ENCODE results near the gene CCDC34.

The CCDC34 gene

GRCh38 chr11:27362749-27363575 lies at the start of gene CCDC34:
CCDC34 (minus strand) TSS chr11:27363215; CDS start chr11:27363194, 21 bp downstream.
- DNase-seq, result peak; percentile 73 to 80

GRCh38 chr11:27412192-27412691 lies 49.2 kb upstream of the CCDC34 start:
- DNase-seq, result no peak

DNA sequence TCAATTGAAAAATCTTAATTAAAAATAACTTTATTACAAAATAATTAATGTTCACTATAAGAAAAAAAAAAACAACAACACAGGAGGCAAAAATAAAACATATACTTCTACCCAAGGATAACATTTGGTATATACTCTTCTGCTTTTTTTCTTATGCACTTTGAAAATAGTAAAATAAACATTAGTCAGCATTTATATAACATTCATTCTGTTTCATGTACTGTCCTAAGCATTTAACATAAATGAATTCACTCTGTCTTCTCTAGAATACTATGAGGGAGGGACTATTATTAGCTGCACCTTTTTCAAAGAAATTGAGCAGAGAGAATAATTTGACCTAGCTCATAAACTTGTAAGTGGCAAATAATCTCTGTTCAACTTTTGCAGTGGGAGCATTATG lies 48.3 kb upstream of the CCDC34 start:
- DNase-seq, result no peak

- DNase-seq, result no peak
Observed at GRCh38 chr11:27410272-27410671, 47.3 kb upstream of the CCDC34 start.

DNA sequence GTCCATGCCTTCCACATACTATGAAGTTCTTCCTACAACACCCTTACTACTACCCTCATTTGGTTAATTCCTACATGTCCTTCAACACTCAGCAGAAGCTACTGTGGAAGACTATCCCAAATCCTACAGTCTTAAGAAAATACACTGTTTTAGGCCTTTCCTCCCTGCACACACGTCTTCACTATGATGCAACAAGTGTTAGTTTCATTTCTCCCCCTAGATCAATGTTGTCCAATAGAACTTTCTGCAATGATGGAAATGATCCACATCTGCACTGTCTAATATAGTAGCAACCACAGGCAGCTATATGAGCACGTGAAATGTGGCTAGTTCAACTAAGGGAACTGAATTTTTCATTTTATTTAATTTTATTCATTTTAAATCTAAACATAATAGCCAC lies 46.7 kb upstream of the CCDC34 start:
- no peak for DNase-seq

DNA sequence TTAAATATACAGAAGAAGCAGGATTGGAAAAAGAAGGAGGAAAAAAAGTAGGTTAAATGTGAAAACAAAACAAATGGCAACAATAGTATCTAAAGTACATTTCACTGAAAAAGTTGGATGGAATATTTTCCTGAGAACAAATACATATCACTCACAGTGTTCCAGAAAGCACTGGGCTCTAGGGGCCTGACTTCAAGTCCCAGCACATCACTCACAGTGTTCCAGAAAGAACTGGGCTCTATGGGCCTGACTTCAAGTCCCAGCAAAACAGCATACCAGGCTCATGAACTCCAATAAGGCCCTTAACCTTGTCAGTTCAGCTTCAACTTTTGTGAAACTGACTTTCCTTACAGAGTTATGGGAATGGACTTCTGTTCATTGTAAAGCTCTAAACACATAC lies 46.0 kb upstream of the CCDC34 start:
- DNase-seq, result no peak

GRCh38 chr11:27408246-27408800 lies 45.3 kb upstream of the CCDC34 start:
- DNase-seq, result no peak

GRCh38 chr11:27406498-27407354 lies 43.7 kb upstream of the CCDC34 start:
- DNase-seq, result no peak

GRCh38 chr11:27405134-27405533 lies 42.1 kb upstream of the CCDC34 start:
- no peak for DNase-seq

DNA sequence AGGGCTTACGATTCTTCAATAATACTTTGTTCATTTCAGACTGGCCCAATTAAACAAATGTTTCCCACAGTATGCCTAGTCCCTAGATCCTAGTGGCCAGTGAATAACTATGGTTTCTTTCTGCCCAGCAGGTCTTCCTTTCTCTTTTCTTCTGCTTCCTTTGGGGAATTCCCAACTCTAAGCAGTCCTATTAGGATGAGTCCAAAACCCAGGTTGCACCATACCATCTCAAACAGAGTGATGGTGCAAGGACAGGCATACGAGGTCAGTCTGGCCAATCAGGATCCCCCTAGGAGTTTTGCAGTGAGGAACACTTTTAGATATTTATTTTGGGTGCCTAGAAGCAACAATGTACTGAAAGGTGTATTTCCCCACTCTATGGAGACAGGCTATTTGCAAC lies 41.4 kb upstream of the CCDC34 start:
- DNase-seq, result no peak

- DNase-seq, result no peak
Observed at GRCh38 chr11:27403195-27403594, 40.2 kb upstream of the CCDC34 start.

GRCh38 chr11:27402450-27402849 lies 39.4 kb upstream of the CCDC34 start:
- no peak for DNase-seq

DNA sequence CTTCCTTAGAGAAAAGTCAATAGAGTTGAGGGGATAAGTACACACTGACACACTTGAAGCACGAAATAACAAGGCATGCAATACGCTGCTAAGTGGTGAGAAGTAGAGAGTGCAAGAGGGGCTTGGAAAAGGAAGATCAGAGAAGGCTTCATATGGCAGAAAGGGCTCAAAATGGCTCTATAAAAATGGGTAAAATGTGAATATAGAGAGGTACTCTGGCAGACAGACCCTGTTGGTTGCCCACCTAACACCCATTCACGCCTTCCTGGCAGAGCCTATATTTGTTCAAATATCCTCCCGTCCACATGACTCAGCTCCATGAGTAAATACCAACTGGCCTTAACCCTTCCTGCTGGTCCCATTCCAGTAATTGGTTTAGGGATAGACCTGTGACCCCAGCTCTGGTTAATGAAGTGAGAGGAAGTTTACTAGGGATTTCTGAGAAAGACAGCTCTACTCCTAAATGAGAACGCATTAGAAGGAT lies 38.9 kb upstream of the CCDC34 start:
- DNase-seq, result no peak

GRCh38 chr11:27401280-27401832 lies 38.3 kb upstream of the CCDC34 start:
- no peak for DNase-seq

GRCh38 chr11:27398400-27398770 lies 35.4 kb upstream of the CCDC34 start:
- no peak for DNase-seq

DNA sequence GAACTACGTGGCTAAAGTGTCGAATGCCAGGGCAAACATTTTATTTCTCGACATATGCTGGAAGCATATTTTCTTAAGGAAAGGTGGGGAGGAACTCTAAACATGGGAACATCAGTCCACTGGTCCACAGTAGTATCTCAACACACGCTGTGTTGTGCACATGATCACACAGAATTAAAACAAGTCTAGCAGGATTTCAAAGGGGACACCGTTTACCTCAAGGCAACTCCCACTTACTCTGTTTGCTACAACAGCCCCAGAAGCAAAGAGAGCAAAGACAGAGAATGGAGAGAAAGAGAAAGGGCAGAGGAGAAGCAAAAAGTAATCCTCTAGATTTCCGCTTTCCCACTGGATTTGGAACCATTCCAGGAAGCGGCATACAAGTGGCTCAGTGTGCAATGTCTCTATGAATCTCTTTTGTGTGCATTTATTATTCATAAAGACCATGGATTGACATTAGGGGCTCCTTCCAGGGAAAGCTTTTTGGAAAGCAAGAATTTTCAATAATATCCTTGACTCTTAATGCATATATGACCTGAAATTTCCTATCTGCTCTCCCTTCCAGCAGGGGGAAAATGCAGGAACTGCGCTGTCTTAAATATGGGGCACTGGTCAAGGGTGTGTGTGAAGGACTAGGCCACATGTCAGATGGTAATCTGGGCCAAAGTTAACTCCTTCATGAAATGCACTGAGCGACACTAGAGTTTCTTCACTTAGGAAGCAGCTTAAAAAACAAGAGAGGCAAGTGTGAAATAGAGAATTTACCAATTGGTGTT lies 34.8 kb upstream of the CCDC34 start:
- no peak for DNase-seq

- DNase-seq, result no peak
Observed at GRCh38 chr11:27396259-27396839, 33.3 kb upstream of the CCDC34 start.

DNA sequence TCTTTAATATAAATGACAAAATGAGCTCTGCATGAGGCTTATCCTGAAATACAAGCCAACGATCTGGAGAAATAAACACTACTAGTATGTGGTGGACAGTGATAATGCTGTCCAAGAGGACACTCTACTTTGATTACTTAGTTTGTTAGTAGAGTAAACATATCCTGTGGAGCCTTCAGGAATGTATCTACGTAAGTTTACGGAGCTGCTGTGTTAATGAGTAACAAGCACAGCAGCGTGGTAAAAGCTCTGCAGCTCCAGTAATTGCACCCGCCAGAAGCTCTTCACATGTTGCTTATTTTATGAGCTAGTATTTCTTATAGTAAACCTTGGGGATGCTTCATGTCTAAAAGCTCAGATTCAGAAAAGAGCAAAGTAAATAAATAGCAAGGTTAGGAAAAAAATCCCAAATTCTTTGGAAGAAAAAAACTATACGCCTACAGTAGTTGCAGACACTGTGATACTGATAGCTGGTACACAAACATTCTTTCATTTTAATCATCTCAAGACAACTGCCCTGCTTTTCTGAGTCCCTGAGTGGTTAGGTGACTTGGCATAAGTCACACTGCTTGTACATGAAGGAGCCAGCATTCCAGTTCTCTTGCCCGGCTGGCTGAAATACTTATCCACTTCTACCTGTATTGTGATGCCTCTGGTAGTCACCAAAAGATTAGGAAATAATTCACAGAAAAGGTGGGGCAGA lies 32.7 kb upstream of the CCDC34 start:
- DNase-seq, result no peak

- DNase-seq, result no peak
Observed at GRCh38 chr11:27394781-27395228, 31.8 kb upstream of the CCDC34 start.

GRCh38 chr11:27392278-27393114 lies 29.5 kb upstream of the CCDC34 start:
- no peak for DNase-seq

Measured in hippocampal formation (tissue), 2 donors.